K562 (cell line): ENCODE measurements around the gene TMPRSS9. TPM values are rescaled to one million over a fixed set of nuclear protein-coding genes. Genes with fewer than 3 reads are reported as not detected.

ENCODE experiments used
- ASH1L ChIP-seq: fragments of 450-650 bp; IDR thresholded peaks from 2 replicates; pipeline ENCODE4 v1.6.1; 2018; ENCODE audit warnings: borderline replicate concordance, mild to moderate bottlenecking, low read depth; ENCODE audit not compliant: partially characterized antibody
- C11orf30 ChIP-seq: fragments of 450-650 bp; IDR thresholded peaks from 2 replicates; pipeline ENCODE4 v1.6.1; 2016; ENCODE audit warnings: low read depth, mild to moderate bottlenecking
- CEBPZ ChIP-seq: fragments of 150-350 bp; IDR thresholded peaks from 2 replicates; pipeline ENCODE4 v1.6.1; 2014; ENCODE audit warnings: low read depth, mild to moderate bottlenecking, low read length, borderline replicate concordance
- ERF ChIP-seq: fragments of 450-650 bp; formaldehyde crosslinking; IDR thresholded peaks from 2 replicates; pipeline ENCODE4 v1.4.0; 2020; ENCODE audit warnings: mild to moderate bottlenecking, mixed read lengths
- ESRRB ChIP-seq: fragments of 250-450 bp; sonication (Bioruptor Pico); IDR thresholded peaks from 2 replicates; pipeline ENCODE4 v1.5.0; 2020; ENCODE audit warnings: mild to moderate bottlenecking, moderate library complexity, borderline replicate concordance
- ETV6 ChIP-seq, 3 experiments: fragments of 150-350 bp in 1 of 3; sonication (generic) in 1 of 3; formaldehyde crosslinking in 1 of 3; IDR thresholded peaks; 2 replicates each; pipeline versions ENCODE4 v1.6.1 to v1.8.0; 2014 to 2022; ENCODE audit warnings: borderline replicate concordance in 2 of 3, low read depth in 2 of 3, antibody characterized with exemption in 1 of 3, low read length in 1 of 3, mild to moderate bottlenecking in 1 of 3, missing genetic modification reagents in 1 of 3
- FOXK1 ChIP-seq: sonication (generic); formaldehyde crosslinking; IDR thresholded peaks from 2 replicates; pipeline ENCODE4 v1.8.0; 2022; ENCODE audit warnings: missing genetic modification reagents, mild to moderate bottlenecking, borderline replicate concordance
- HINFP ChIP-seq: fragments of 450-650 bp; conservative IDR thresholded peaks from 2 replicates; pipeline ENCODE4 v1.6.1; 2016; ENCODE audit warnings: missing genetic modification characterization, low read depth, mild to moderate bottlenecking, control low read depth, missing compliant biosample characterization
- HNRNPK ChIP-seq: fragments of 200-400 bp; formaldehyde crosslinking; IDR thresholded peaks from one replicate; pipeline ENCODE4 v1.6.1; 2018; ENCODE audit warnings: mild to moderate bottlenecking, low read depth, low read length; ENCODE audit not compliant: poor library complexity, severe bottlenecking
- IFI16 ChIP-seq: fragments of 250-450 bp; sonication (Bioruptor Pico); IDR thresholded peaks from 2 replicates; pipeline ENCODE4 v2.1.2; 2022; ENCODE audit warnings: mild to moderate bottlenecking, inconsistent platforms
- ILF3 ChIP-seq: fragments of 450-650 bp; IDR thresholded peaks from 2 replicates; pipeline ENCODE4 v1.6.1; 2018; ENCODE audit warnings: antibody characterized with exemption, mild to moderate bottlenecking, moderate library complexity, borderline replicate concordance
- KDM4B ChIP-seq, 2 experiments: fragments of 450-650 bp in 1 of 2; sonication (generic) in 1 of 2; IDR thresholded peaks; 2 replicates each; pipeline ENCODE4 v1.6.1; 2016 to 2017; ENCODE audit warnings: borderline replicate concordance in 2 of 2, antibody characterized with exemption in 1 of 2, low read depth in 1 of 2, mild to moderate bottlenecking in 1 of 2
- NKRF ChIP-seq: fragments of 450-650 bp; IDR thresholded peaks from 2 replicates; pipeline ENCODE4 v1.6.1; 2016; ENCODE audit warnings: borderline replicate concordance
- SOX6 ChIP-seq: fragments of 450-650 bp; IDR thresholded peaks from 2 replicates; pipeline ENCODE4 v1.6.1; 2014; ENCODE audit warnings: mild to moderate bottlenecking
- XRCC5 ChIP-seq: fragments of 200-400 bp; formaldehyde crosslinking; IDR thresholded peaks from 2 replicates; pipeline ENCODE4 v1.6.1; 2017; ENCODE audit warnings: low read depth, mild to moderate bottlenecking, low read length
- ZBTB8A ChIP-seq: fragments of 450-650 bp; IDR thresholded peaks from 2 replicates; pipeline ENCODE4 v1.6.1; 2018; ENCODE audit warnings: mild to moderate bottlenecking, moderate library complexity; ENCODE audit not compliant: partially characterized antibody
- ZFPM2 ChIP-seq: fragments of 250-450 bp; sonication (Bioruptor Pico); IDR thresholded peaks from 2 replicates; pipeline ENCODE4 v1.5.1; 2022; ENCODE audit warnings: mild to moderate bottlenecking
- polyA plus RNA-seq, 8 experiments: library from polyadenylated mRNA; depleted of rRNA in 4 of 8; stranded (reverse) in 5 of 8; unstranded in 3 of 8; fragments of >200 nt; fragmentation: Nextera tagmentation in 2 of 8; fragmentation: Illumina TruSeq in 1 of 8; extraction: Ambion mirVana in 2 of 8; extraction: Trizol in 1 of 8; gene quantifications; 2 replicates each; pipeline versions ENCODE4 v1.2.1 to v1.2.3, GENCODE V29; 2011 to 2014; ENCODE audit warnings: inconsistent platforms in 1 of 8, missing spikeins in 1 of 8
- total RNA-seq, 7 experiments: library from RNA; depleted of rRNA in 6 of 7; stranded (reverse); fragments of >200 nt in 6 of 7; fragmentation: Illumina TruSeq in 2 of 7; extraction: Trizol in 2 of 7; gene quantifications; 2 replicates each; pipeline versions ENCODE4 v1.2.1 to v1.2.3, GENCODE V29; 2011 to 2021; ENCODE audit warnings: low replicate concordance in 1 of 7
- TF ChIP-seq, protein P1 (sequence below): conservative IDR thresholded peaks from 2 replicates; pipeline ENCODE4 v1.6.1; 2011; ENCODE audit warnings: low read depth, mild to moderate bottlenecking, low read length; ENCODE audit not compliant: control insufficient read depth

TMPRSS9 gene
- total and polyA plus RNA-seq, 9 of the 15 experiments (the other 6 are each of a cell fraction or from before 2014, with no cell fraction given): 0.01 to 0.03 TPM; not detected in 7

GRCh38 chr19:2345794-2346663, 14.0 kb upstream of the TMPRSS9 start (continued):
- no peak for TF ChIP-seq CEBPZ
- no peak for TF ChIP-seq XRCC5
- no peak for TF ChIP-seq ZFPM2 (CRISPR knock-in tag)
- TF ChIP-seq SOX6: peak; percentile 98
- TF ChIP-seq ESRRB (CRISPR knock-in tag): no peak
- TF ChIP-seq IFI16: no peak
- TF ChIP-seq ZBTB8A: no peak
- no peak for TF ChIP-seq HINFP (tag)
- TF ChIP-seq ERF (CRISPR knock-in tag): no peak
- no peak for TF ChIP-seq KDM4B (IDR thresholded peaks at IDR 0.05; ENCODE audit: borderline replicate concordance in 2 of 2, low read depth in 1 of 2)
- TF ChIP-seq, protein P1, sequence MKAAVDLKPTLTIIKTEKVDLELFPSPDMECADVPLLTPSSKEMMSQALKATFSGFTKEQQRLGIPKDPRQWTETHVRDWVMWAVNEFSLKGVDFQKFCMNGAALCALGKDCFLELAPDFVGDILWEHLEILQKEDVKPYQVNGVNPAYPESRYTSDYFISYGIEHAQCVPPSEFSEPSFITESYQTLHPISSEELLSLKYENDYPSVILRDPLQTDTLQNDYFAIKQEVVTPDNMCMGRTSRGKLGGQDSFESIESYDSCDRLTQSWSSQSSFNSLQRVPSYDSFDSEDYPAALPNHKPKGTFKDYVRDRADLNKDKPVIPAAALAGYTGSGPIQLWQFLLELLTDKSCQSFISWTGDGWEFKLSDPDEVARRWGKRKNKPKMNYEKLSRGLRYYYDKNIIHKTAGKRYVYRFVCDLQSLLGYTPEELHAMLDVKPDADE: no peak
- TF ChIP-seq FOXK1 (CRISPR knock-in tag): no peak
- TF ChIP-seq ASH1L: no peak
- TF ChIP-seq ETV6 (IDR thresholded peaks at IDR 0.05; ENCODE audit: borderline replicate concordance in 1 of 2, low read depth in 2 of 2, low read length in 1 of 2): no peak
- TF ChIP-seq ETV6 (CRISPR knock-in tag; IDR thresholded peaks at IDR 0.05; ENCODE audit: borderline replicate concordance): no peak
- TF ChIP-seq NKRF: peak; percentile 83
- no peak for TF ChIP-seq HNRNPK
- TF ChIP-seq ILF3: no peak
- no peak for TF ChIP-seq C11orf30
